Colonic mucosa (tissue), 4 donors: ENCODE measurements around the gene MRPL1. TPM values are rescaled to one million over a fixed set of nuclear protein-coding genes. Genes with fewer than 3 reads are reported as not detected.

Experiments
- DNase-seq: peaks from one replicate; pipeline ENCODE4 v3.0.0-alpha.2; 2020
- H3K27ac ChIP-seq: fragments of 200-600 bp; one replicate; pipeline ENCODE4 v1.8.0; 2021
- H3K27me3 ChIP-seq: fragments of 200-600 bp; one replicate; pipeline ENCODE4 v1.8.0; 2021
- H3K36me3 ChIP-seq: fragments of 200-600 bp; one replicate; pipeline ENCODE4 v1.8.0; 2021
- H3K4me1 ChIP-seq: fragments of 200-600 bp; one replicate; pipeline ENCODE4 v1.8.0; 2021; ENCODE audit warnings: mild to moderate bottlenecking
- H3K4me3 ChIP-seq: fragments of 200-600 bp; one replicate; pipeline ENCODE4 v1.8.0; 2021
- H3K9ac ChIP-seq, 2 donors: one replicate each; pipeline ENCODE4 v1.7.0; 2013; ENCODE audit warnings: control low read depth in 2 of 2, low read depth in 2 of 2, low read length in 2 of 2
- H3K9me3 ChIP-seq: fragments of 200-600 bp; one replicate; pipeline ENCODE4 v1.8.0; 2021
- CTCF ChIP-seq: fragments of 200-600 bp; IDR thresholded peaks from one replicate; pipeline ENCODE4 v1.8.0; 2022; ENCODE audit warnings: antibody characterized with exemption, mild to moderate bottlenecking
- intact Hi-C: fragments of 100-400 bp; cut with DNase I; formaldehyde crosslinking; loops from one replicate; pipeline ENCODE4 v1.14.1; 2022
- total RNA-seq, 2 donors: library from RNA; stranded (reverse); fragmentation: NEBNext Ultra II Directional in 1 of 2; extraction: Animal tissue kit (Norgen Biotek cat#: 25700) in 1 of 2; gene quantifications; one replicate each; pipeline ENCODE4 v1.2.1, GENCODE V29; 2021
- donor health status: healthy.
- donor health status: DM: no; HTN: no; CAD: no.
- donor health status: DM: no; HTN: no; CAD: no.

MRPL1 gene
- total RNA-seq, 2 donors from 2014 or later: 37.2 to 42.3 TPM

- no peak overlapping the region for H3K4me3 ChIP-seq
- no peak overlapping the region for H3K27ac ChIP-seq
- no peak for DNase-seq
- no peaks in the 10 kb centered on the region for H3K36me3 ChIP-seq
- no peak overlapping the region for H3K9ac ChIP-seq
- TF ChIP-seq CTCF: no peak
- no peaks in the 10 kb centered on the region for H3K9me3 ChIP-seq
- intact Hi-C loops: no loop called here
- no peaks in the 10 kb centered on the region for H3K27me3 ChIP-seq
- no peaks in the 10 kb centered on the region for H3K4me1 ChIP-seq
Observed at GRCh38 chr4:77880784-77881183, 18.2 kb downstream of the MRPL1 start.

DNA sequence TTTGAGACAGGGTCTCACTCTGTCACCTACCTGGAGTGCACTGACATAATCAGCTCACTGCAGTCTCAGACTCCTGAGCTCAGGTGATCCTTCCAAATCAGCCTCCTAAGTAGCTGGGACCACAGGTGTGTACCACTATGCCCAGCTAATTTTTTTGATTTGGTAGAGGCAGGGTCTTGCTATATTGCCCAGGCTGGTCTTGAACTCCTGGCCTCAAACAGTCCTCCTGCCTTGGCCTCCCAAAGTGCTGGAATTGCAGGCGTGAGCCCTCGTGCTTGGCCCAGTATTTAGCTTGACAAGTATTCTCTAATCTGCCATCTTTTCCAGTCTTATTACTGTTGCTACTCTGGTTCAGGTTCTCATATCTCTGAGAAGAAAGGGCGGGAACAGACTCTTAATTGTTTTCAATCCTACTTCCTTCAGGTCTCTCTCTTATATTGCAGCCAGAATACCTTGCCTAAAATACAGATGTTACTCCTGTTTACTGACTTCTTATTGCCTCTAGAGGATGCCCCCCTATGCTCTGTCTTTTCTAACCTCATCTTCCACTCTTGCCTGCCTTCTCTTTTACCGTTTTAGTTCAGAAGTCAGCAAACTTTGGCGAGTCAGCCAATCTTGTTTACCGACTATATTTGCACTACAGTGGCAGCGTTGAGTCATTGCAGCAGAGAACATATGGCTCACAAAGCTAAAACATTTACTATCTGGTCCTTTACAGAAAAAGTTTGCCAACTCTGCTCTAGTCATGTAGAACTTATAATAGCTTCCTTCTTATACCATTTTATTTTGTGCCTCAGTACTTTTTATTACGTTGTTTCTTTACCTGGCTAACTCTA is 19.0 kb downstream of the MRPL1 start:
- Histone ChIP-seq H3K9me3 (no peaks in the 10 kb centered on the region), H3K27me3 (no peaks in the 10 kb centered on the region), H3K27ac (peak overlapping the region; percentile 29), H3K36me3 (no peaks in the 10 kb centered on the region), H3K9ac (no peak overlapping the region), H3K4me3 (no peak overlapping the region), H3K4me1 (no peaks in the 10 kb centered on the region)
- intact Hi-C loops: no loop called here
- TF ChIP-seq CTCF: no peak
- DNase-seq: peak; percentile 35

DNA sequence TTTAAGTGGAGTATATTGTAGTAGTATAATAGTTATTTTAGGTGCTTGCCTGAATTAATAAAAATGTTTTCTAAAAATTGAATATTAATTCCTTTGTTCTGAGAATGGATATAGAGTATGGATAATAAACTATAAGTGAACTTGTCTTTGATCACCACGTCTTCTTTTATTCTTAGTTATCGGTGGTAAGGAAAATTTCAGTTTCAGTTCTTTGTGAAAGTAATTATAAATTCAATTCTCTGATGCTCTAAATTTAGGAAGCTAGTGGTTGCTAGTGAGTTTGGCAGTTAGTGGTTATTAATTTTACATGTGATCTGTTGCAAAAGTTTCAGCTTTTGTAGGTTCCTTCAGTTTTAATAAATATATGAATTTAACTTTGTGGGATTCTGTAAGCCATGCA is 30.8 kb downstream of the MRPL1 start:
- Histone ChIP-seq H3K4me3 (no peak overlapping the region), H3K27ac (no peak overlapping the region), H3K27me3 (no peaks in the 10 kb centered on the region), H3K36me3 (no peaks in the 10 kb centered on the region), H3K9me3 (no peaks in the 10 kb centered on the region), H3K4me1 (no peaks in the 10 kb centered on the region), H3K9ac (no peak overlapping the region)
- no peak for DNase-seq
- intact Hi-C loops: no loop called here
- TF ChIP-seq CTCF: no peak

- Histone ChIP-seq H3K27me3 (no peaks in the 10 kb centered on the region), H3K27ac (no peak overlapping the region), H3K36me3 (no peaks in the 10 kb centered on the region), H3K4me3 (no peak overlapping the region), H3K9me3 (no peaks in the 10 kb centered on the region), H3K9ac (no peak overlapping the region), H3K4me1 (no peaks in the 10 kb centered on the region)
- no peak for TF ChIP-seq CTCF
- intact Hi-C loops: no loop called here
- no peak for DNase-seq
Observed at GRCh38 chr4:77899607-77900006, 37.0 kb downstream of the MRPL1 start.

DNA sequence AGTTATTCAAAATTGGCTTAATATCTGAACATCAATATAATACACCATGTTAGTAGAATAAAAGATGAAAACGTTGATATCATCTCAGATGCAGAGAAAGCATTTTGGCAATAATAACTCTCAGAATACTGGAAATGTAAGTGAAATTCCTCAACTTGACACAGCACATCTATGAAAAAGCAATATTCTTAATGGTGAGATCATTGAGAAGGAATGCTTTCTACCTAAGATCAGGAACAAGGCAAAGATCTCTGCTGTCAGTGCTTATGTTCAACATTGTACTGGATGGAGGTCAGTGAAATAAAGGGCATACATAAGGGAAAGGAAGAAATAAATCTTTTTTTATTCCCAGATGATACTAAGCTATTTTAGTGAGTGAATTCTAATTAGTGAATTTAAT is 40.6 kb downstream of the MRPL1 start:
- no peak for DNase-seq
- TF ChIP-seq CTCF: no peak
- intact Hi-C loops: no loop called here

More for the DNA sequence above, 40.6 kb downstream of the MRPL1 start:
- no peaks in the 10 kb centered on the region for H3K36me3 ChIP-seq
- no peak overlapping the region for H3K9ac ChIP-seq
- H3K4me1 ChIP-seq: no peaks in the 10 kb centered on the region
- H3K27me3 ChIP-seq: no peaks in the 10 kb centered on the region
- H3K27ac ChIP-seq: no peak overlapping the region
- no peaks in the 10 kb centered on the region for H3K9me3 ChIP-seq
- no peak overlapping the region for H3K4me3 ChIP-seq
